Vein endothelial cell (primary cell): Measurements from ENCODE around the gene CEP135. TPM values are rescaled to one million over a fixed set of nuclear protein-coding genes. Genes with fewer than 3 reads are reported as not detected.

ENCODE experiments used
- total RNA-seq: library from RNA; depleted of rRNA; stranded (reverse); fragments of >200 nt; gene quantifications from 2 replicates; pipeline ENCODE4 v1.2.3, GENCODE V29; 2012

The CEP135 gene, protein sequence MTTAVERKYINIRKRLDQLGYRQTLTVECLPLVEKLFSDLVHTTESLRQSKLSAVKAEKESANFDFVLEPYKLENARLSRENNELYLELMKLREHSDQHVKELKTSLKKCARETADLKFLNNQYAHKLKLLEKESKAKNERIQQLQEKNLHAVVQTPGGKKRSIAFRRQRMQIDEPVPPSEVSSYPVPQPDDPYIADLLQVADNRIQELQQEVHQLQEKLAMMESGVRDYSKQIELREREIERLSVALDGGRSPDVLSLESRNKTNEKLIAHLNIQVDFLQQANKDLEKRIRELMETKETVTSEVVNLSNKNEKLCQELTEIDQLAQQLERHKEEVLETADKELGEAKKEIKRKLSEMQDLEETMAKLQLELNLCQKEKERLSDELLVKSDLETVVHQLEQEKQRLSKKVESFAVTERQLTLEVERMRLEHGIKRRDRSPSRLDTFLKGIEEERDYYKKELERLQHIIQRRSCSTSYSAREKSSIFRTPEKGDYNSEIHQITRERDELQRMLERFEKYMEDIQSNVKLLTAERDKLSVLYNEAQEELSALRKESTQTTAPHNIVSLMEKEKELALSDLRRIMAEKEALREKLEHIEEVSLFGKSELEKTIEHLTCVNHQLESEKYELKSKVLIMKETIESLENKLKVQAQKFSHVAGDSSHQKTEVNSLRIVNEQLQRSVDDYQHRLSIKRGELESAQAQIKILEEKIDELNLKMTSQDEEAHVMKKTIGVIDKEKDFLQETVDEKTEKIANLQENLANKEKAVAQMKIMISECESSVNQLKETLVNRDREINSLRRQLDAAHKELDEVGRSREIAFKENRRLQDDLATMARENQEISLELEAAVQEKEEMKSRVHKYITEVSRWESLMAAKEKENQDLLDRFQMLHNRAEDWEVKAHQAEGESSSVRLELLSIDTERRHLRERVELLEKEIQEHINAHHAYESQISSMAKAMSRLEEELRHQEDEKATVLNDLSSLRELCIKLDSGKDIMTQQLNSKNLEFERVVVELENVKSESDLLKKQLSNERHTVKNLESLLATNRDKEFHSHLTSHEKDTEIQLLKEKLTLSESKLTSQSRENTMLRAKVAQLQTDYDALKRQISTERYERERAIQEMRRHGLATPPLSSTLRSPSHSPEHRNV
- total RNA-seq, result 8.2 and 13.5 TPM in 2 replicates

DNA sequence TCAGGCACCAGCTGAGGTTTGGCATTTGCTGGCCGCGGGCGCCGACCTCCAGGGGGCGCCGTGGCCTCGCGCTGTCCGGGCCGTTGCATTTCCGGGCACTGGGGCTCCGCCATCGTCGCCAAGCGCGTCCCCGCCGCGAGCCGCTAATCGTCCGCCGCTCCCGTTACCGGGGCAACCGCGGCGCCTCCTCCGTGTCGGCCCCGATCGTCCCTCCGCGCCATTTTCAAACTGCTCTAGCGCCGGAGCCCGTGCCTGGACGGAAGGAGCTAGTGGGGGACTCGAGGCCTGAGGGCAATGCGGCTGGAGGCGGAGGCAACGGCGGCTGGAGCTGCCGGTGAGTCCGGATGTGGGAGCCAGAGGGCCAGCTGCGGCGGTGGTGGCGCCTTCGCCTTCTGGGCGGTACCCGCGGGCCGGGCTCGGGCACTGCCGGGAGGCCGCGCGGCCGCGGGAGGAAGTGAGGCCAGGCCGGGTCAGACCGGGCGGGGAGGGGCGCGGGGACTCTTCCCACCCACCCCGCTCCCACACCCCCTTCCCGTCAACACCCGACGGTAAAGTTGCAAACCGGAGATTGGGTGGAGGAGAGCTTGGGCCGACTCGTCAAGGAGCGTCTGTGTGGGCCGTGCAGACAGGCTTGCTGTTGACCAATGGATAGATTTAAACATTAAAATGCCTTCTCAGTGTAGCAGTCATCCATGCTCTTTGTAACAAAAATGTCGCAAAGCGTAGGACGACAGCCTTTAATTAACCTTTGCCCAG lies at the start of gene CEP135:
TSS of gene CEP135 (plus strand) at position 220 of the 756 bp plus-strand sequence. CDS start 3,186 bp downstream, outside the sequence.

Other genes with a start within 250 kb of the CEP135 start
- not detected in 2 replicates for gene EXOC1L, start 129.2 kb upstream of the CEP135 start, total RNA-seq
- gene EXOC1, start 95.3 kb upstream of the CEP135 start, total RNA-seq, result 37.2 and 46.7 TPM in 2 replicates